Sigmoid colon (tissue), 7 donors: ENCODE data around the gene HOXC13. TPM values are rescaled to one million over a fixed set of nuclear protein-coding genes. Genes with fewer than 3 reads are reported as not detected.

Experiments used
- DNase-seq: peaks from one replicate; pipeline ENCODE4 v3.0.0-alpha.2; 2019
- H3K27ac ChIP-seq, 4 donors: fragments of 200-600 bp; sonication (generic); one replicate each; pipeline ENCODE4 v1.5.1; 2016 to 2019; ENCODE audit warnings: mild to moderate bottlenecking in 1 of 4
- H3K27me3 ChIP-seq, 3 donors: fragments of 200-600 bp; sonication (generic); one replicate each; pipeline ENCODE4 v1.5.1; 2019; ENCODE audit warnings: mild to moderate bottlenecking in 1 of 3
- H3K36me3 ChIP-seq, 4 donors: fragments of 200-600 bp; sonication (generic); one replicate each; pipeline ENCODE4 v1.5.1; 2016 to 2019
- H3K4me1 ChIP-seq, 4 donors: fragments of 200-600 bp; sonication (generic); one replicate each; pipeline ENCODE4 v1.5.1; 2017 to 2019
- H3K4me3 ChIP-seq, 4 donors: fragments of 200-600 bp; sonication (generic); one replicate each; pipeline ENCODE4 v1.5.1; 2017 to 2019; ENCODE audit warnings: mild to moderate bottlenecking in 2 of 4, moderate library complexity in 1 of 4
- H3K9me3 ChIP-seq, 4 donors: fragments of 200-600 bp in 3 of 4; sonication (generic) in 3 of 4; one replicate each; pipeline versions ENCODE4 v1.5.1 to v1.6.1; 2013 to 2019
- CTCF ChIP-seq, 4 experiments: fragments of 450-650 bp in 3 of 4; fragments of 200-600 bp in 1 of 4; IDR thresholded peaks; one replicate each; pipeline ENCODE4 v1.5.1; 2016 to 2019; ENCODE audit warnings: antibody characterized with exemption in 4 of 4, mild to moderate bottlenecking in 3 of 4, moderate library complexity in 2 of 4
- EP300 ChIP-seq, 4 donors: sonication (generic); formaldehyde crosslinking; IDR thresholded peaks; one replicate each; pipeline ENCODE4 v1.6.1; 2017; ENCODE audit warnings: antibody characterized with exemption in 4 of 4
- POLR2A ChIP-seq, 2 donors: fragments of 450-650 bp; IDR thresholded peaks; one replicate each; pipeline ENCODE4 v1.6.1; 2016; ENCODE audit warnings: antibody characterized with exemption in 2 of 2, mild to moderate bottlenecking in 2 of 2, moderate library complexity in 2 of 2
- POLR2AphosphoS5 ChIP-seq, 4 donors: sonication (generic); formaldehyde crosslinking; IDR thresholded peaks; one replicate each; pipeline ENCODE4 v1.6.1; 2017; ENCODE audit warnings: antibody characterized with exemption in 4 of 4
- WGBS, 2 donors: extraction: QIAGEN DNeasy Blood & Tissue Kit; methylation state at CpG; one replicate each; pipeline ENCODE4 v1.1.7; 2013; 5-methylcytosine and 5-hydroxymethylcytosine counted together
- intact Hi-C: fragments of 100-400 bp; cut with DNase I; formaldehyde crosslinking; loops from one replicate; pipeline ENCODE4 v1.15.1; 2023
- polyA plus RNA-seq, 3 donors: library from polyadenylated mRNA; stranded (reverse); fragments of 200-250 nt; gene quantifications; one replicate each; pipeline ENCODE4 v1.2.3, GENCODE V29; 2013
- total RNA-seq, 4 donors: library from RNA; depleted of rRNA; stranded (reverse); fragments of >200 nt; gene quantifications; one replicate each; pipeline ENCODE4 v1.1.0, GENCODE V29; 2016
- donor health status: healthy with polysubstance abuse.
- donor health status: Bipolar disorder and iron deficiency.
- donor health status: healthy.

HOXC13 gene
- total and polyA plus RNA-seq, 7 donors = 0.60 TPM; not detected in 6

GRCh38 chr12:53978477-53979356 is 40.1 kb downstream of the HOXC13 start:
- no peak for DNase-seq
- H3K9me3 ChIP-seq = no peaks in the 10 kb centered on the region
- intact Hi-C loops = no loop called here
- H3K36me3 ChIP-seq = no peaks in the 10 kb centered on the region
- TF ChIP-seq EP300 (IDR thresholded peaks at IDR 0.05) (no peak), POLR2AphosphoS5 (IDR thresholded peaks at IDR 0.05) (no peak), POLR2A (IDR thresholded peaks at IDR 0.05) (no peak), CTCF (IDR thresholded peaks at IDR 0.05) (no peak)
- H3K4me1 ChIP-seq = peaks cover 0 to 21% (median 19%) of the 10 kb centered on the region in 4 donors
- H3K27me3 ChIP-seq = peaks cover 78 to 100% (median 99%) of the 10 kb centered on the region in 3 donors
- 4 to 11% methylated on average over 15 of the region's 15 CpGs for WGBS, 2 donors
- H3K27ac ChIP-seq = no peak overlapping the region
- H3K4me3 ChIP-seq = no peak overlapping the region

DNA sequence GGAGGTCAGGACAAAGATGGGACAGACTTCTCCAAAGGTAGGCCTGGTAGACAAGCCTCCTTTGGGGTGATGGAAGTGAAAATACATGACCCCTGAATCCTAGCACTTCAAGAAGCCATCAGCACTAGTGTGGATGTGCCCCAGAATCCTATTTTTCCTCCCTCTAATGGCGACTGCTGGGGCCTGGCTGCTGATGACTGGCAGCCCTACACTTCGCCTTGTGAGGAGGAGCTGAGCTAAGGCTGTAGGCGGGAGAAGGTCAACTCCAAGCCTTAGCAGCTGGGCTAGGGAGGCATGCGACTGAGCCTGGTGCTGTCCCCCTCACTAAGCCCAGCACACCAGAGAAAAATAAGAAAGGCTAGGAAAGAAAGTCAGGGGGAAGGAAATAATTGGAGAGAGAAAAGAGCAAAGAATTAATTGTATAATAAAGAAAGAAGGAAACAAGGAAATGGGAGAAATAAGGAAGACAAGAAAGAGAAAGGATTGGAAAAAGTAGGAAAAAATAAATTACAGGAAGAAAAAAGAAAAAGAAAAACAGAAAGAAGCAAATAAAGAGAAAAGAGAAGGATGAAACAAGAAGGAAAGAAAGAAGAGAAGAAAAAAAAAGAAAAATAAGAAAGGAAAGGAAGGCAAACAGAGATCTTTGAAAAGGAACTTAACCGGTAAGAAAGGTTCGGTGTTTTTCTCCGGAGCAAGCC is 41.6 kb downstream of the HOXC13 start:
- Histone ChIP-seq H3K27me3 (peaks cover 78 to 100% (median 99%) of the 10 kb centered on the region in 3 donors), H3K36me3 (no peaks in the 10 kb centered on the region), H3K4me1 (peaks cover 0 to 19% (median 15%) of the 10 kb centered on the region in 4 donors), H3K4me3 (no peak overlapping the region), H3K9me3 (no peaks in the 10 kb centered on the region), H3K27ac (no peak overlapping the region)
- WGBS, 2 donors = 24 to 37% methylated on average over 7 of the region's 7 CpGs
- DNase-seq = no peak
- intact Hi-C loops = no loop called here
- no peak for TF ChIP-seq CTCF (IDR thresholded peaks at IDR 0.05)

- no peak overlapping the region for H3K4me3 ChIP-seq
- no peaks in the 10 kb centered on the region for H3K9me3 ChIP-seq
- WGBS, 2 donors = 29 to 51% methylated on average over 15 of the region's 15 CpGs
- H3K4me1 ChIP-seq = peaks cover 0 to 20% (median 18%) of the 10 kb centered on the region in 4 donors
- H3K27me3 ChIP-seq = peaks cover 78 to 100% (median 99%) of the 10 kb centered on the region in 3 donors
- intact Hi-C loops = no loop called here
- H3K27ac ChIP-seq = no peak overlapping the region
- no peak for TF ChIP-seq EP300 (IDR thresholded peaks at IDR 0.05)
- TF ChIP-seq POLR2AphosphoS5 (IDR thresholded peaks at IDR 0.05) = no peak
- TF ChIP-seq POLR2A (IDR thresholded peaks at IDR 0.05) = no peak
- H3K36me3 ChIP-seq = no peaks in the 10 kb centered on the region
- no peak for DNase-seq
Observed at GRCh38 chr12:53980802-53981496, 42.3 kb downstream of the HOXC13 start.

GRCh38 chr12:53981634-53982565 is 43.3 kb downstream of the HOXC13 start:
- Histone ChIP-seq H3K27me3 (peaks cover 78 to 100% (median 99%) of the 10 kb centered on the region in 3 donors), H3K36me3 (no peaks in the 10 kb centered on the region), H3K9me3 (no peaks in the 10 kb centered on the region), H3K27ac (no peak overlapping the region), H3K4me1 (peaks cover 0 to 26% (median 21%) of the 10 kb centered on the region in 4 donors), H3K4me3 (no peak overlapping the region)
- DNase-seq = no peak
- intact Hi-C loops = no loop called here
- WGBS, 2 donors = 18 to 35% methylated on average over 30 of the region's 30 CpGs
- TF ChIP-seq POLR2A (IDR thresholded peaks at IDR 0.05) (no peak), CTCF (IDR thresholded peaks at IDR 0.05) (no peak), EP300 (IDR thresholded peaks at IDR 0.05) (no peak), POLR2AphosphoS5 (IDR thresholded peaks at IDR 0.05) (no peak)
